ENCODE data around the gene ODF4.

The ODF4 gene

GRCh38 chr17:8339540-8339939 lies at the start of gene ODF4:
ODF4 (plus strand) TSS chr17:8339840; CDS start chr17:8340052, 212 bp downstream.
- no peak for DNase-seq

- DNase-seq: peak; percentile 36
Measured at GRCh38 chr17:8290043-8290442, 49.6 kb upstream of the ODF4 start.

GRCh38 chr17:8292639-8293395 lies 46.8 kb upstream of the ODF4 start:
- no peak for DNase-seq

GRCh38 chr17:8294361-8294760 lies 45.3 kb upstream of the ODF4 start:
- DNase-seq: no peak

GRCh38 chr17:8294814-8295316 lies 44.8 kb upstream of the ODF4 start:
- DNase-seq: no peak

GRCh38 chr17:8300226-8300625 lies 39.4 kb upstream of the ODF4 start:
- no peak for DNase-seq

- peak; percentile 63 for DNase-seq
Measured at GRCh38 chr17:8300627-8301242, 38.9 kb upstream of the ODF4 start.

- DNase-seq: no peak
Measured at GRCh38 chr17:8310601-8311123, 29.0 kb upstream of the ODF4 start.

GRCh38 chr17:8311131-8311790 lies 28.4 kb upstream of the ODF4 start:
- DNase-seq: no peak

- DNase-seq: no peak
Measured at GRCh38 chr17:8312251-8312650, 27.4 kb upstream of the ODF4 start.

- DNase-seq: no peak
Measured at GRCh38 chr17:8312726-8313600, 26.7 kb upstream of the ODF4 start.

- DNase-seq: no peak
Measured at GRCh38 chr17:8314797-8315763, 24.6 kb upstream of the ODF4 start.

- DNase-seq: no peak
Measured at GRCh38 chr17:8315764-8316217, 23.8 kb upstream of the ODF4 start.

GRCh38 chr17:8318010-8318935 lies 21.4 kb upstream of the ODF4 start:
- DNase-seq: no peak

GRCh38 chr17:8320262-8320661 lies 19.4 kb upstream of the ODF4 start:
- no peak for DNase-seq

GRCh38 chr17:8320990-8321389 lies 18.6 kb upstream of the ODF4 start:
- DNase-seq: no peak

GRCh38 chr17:8322061-8322460 lies 17.6 kb upstream of the ODF4 start:
- DNase-seq: no peak

GRCh38 chr17:8324132-8324531 lies 15.5 kb upstream of the ODF4 start:
- DNase-seq: no peak

GRCh38 chr17:8324923-8325322 lies 14.7 kb upstream of the ODF4 start:
- DNase-seq: no peak
